LNCAP (cell line): Measurements from ENCODE around the gene DOK3.

ENCODE experiments used
- CTCF ChIP-seq: fragments of 450-650 bp; IDR thresholded peaks from 2 replicates; pipeline ENCODE4 v1.5.1; 2017; ENCODE audit warnings: mild to moderate bottlenecking

The DOK3 gene

GRCh38 chr5:177477701-177478477, 31.7 kb downstream of the DOK3 start:
- no peak for TF ChIP-seq CTCF

- TF ChIP-seq CTCF = no peak
Measured at GRCh38 chr5:177476531-177477233, 32.9 kb downstream of the DOK3 start.

GRCh38 chr5:177475563-177476427, 33.8 kb downstream of the DOK3 start:
- TF ChIP-seq CTCF = no peak

- no peak for TF ChIP-seq CTCF
Measured at GRCh38 chr5:177474846-177475562, 34.6 kb downstream of the DOK3 start.

GRCh38 chr5:177474002-177474476, 35.6 kb downstream of the DOK3 start:
- TF ChIP-seq CTCF = no peak

- no peak for TF ChIP-seq CTCF
Measured at GRCh38 chr5:177473443-177474001, 36.1 kb downstream of the DOK3 start, which contains the start of gene DBN1. DBN1 (minus strand) TSS chr5:177473634; CDS start chr5:177473521, 113 bp downstream.
